ENCODE data around the gene KRTAP22-2. TPM values are rescaled to one million over a fixed set of nuclear protein-coding genes. Genes with fewer than 3 reads are reported as not detected.

KRTAP22-2 gene
- total RNA-seq, result not detected

GRCh38 chr21:30590297-30590696, at the start of gene KRTAP22-2:
Gene KRTAP22-2, minus strand, starts transcription at chr21:30590397.
- H3K4me3 ChIP-seq (ENCODE audit: low read depth, poor library complexity, severe bottlenecking), result no peak within 1 kb of the TSS
- intact Hi-C loops (cut with DNase I; ENCODE audit: low total_unique reads), result no loop called here
- TF ChIP-seq POLR2A (IDR thresholded peaks at IDR 0.05), result no peak
- no peak for DNase-seq (ENCODE audit: low spot score in 2 of 2)

- no peak for DNase-seq (ENCODE audit: low spot score in 2 of 2)
- TF ChIP-seq POLR2A (IDR thresholded peaks at IDR 0.05) (no peak), CTCF (IDR thresholded peaks at IDR 0.05) (no peak)
- WGBS, 2 donors, result 82 to 88% methylated on average over 3 of the region's 3 CpGs
- H3K4me3 ChIP-seq (ENCODE audit: low read depth, poor library complexity, severe bottlenecking), result no peak overlapping the region
- intact Hi-C loops (cut with DNase I; ENCODE audit: low total_unique reads), result no loop called here
These were observed 48.5 kb upstream of the KRTAP22-2 start for GRCh38 chr21:30638686-30639085.

GRCh38 chr21:30634906-30635305, 44.7 kb upstream of the KRTAP22-2 start, which contains the start of gene KRTAP20-2:
Gene KRTAP20-2, plus strand, starts transcription at chr21:30635206. Its CDS starts 58 bp downstream, at chr21:30635264.
- TF ChIP-seq POLR2A (IDR thresholded peaks at IDR 0.05), result no peak
- no peak for TF ChIP-seq CTCF (IDR thresholded peaks at IDR 0.05)
- intact Hi-C loops (cut with DNase I; ENCODE audit: low total_unique reads), result no loop called here
- no peak within 1 kb of the TSS for H3K4me3 ChIP-seq (ENCODE audit: low read depth, poor library complexity, severe bottlenecking)
- DNase-seq (ENCODE audit: low spot score in 2 of 2), result no peak
- WGBS, 2 donors, result 64 to 92% methylated on average over 1 of the region's 1 CpG

GRCh38 chr21:30629200-30629599, 39.0 kb upstream of the KRTAP22-2 start:
- TF ChIP-seq POLR2A (IDR thresholded peaks at IDR 0.05) (no peak), CTCF (IDR thresholded peaks at IDR 0.05) (no peak)
- intact Hi-C loops (cut with DNase I; ENCODE audit: low total_unique reads), result no loop called here
- no peak overlapping the region for H3K4me3 ChIP-seq (ENCODE audit: low read depth, poor library complexity, severe bottlenecking)
- 55 to 65% methylated on average over 1 of the region's 1 CpG for WGBS, 2 donors
- DNase-seq (ENCODE audit: low spot score in 2 of 2), result no peak

- TF ChIP-seq CTCF (IDR thresholded peaks at IDR 0.05) (no peak), POLR2A (IDR thresholded peaks at IDR 0.05) (no peak)
- DNase-seq (ENCODE audit: low spot score in 2 of 2), result no peak
- 89 to 90% methylated on average over 4 of the region's 4 CpGs for WGBS, 2 donors
- H3K4me3 ChIP-seq (ENCODE audit: low read depth, poor library complexity, severe bottlenecking), result no peak overlapping the region
- intact Hi-C loops (cut with DNase I; ENCODE audit: low total_unique reads), result no loop called here
These were observed 37.9 kb upstream of the KRTAP22-2 start for GRCh38 chr21:30628109-30628508.

- TF ChIP-seq POLR2A (IDR thresholded peaks at IDR 0.05), result no peak
- TF ChIP-seq CTCF (IDR thresholded peaks at IDR 0.05), result no peak
- H3K4me3 ChIP-seq (ENCODE audit: low read depth, poor library complexity, severe bottlenecking), result no peak overlapping the region
- intact Hi-C loops (cut with DNase I; ENCODE audit: low total_unique reads), result no loop called here
- DNase-seq (ENCODE audit: low spot score in 2 of 2), result no peak
- WGBS, 2 donors, result 71 to 74% methylated on average over 4 of the region's 4 CpGs
These were observed 35.4 kb upstream of the KRTAP22-2 start for GRCh38 chr21:30625449-30626165.

Data from lower leg skin (tissue), 4 donors.